ENCODE results near the gene C16orf74. TPM values are rescaled to one million over a fixed set of nuclear protein-coding genes. Genes with fewer than 3 reads are reported as not detected.

Gene C16orf74
- total RNA-seq, 3 donors from 2014 or later: 0.73 to 1.3 (median 1.0) TPM

DNA sequence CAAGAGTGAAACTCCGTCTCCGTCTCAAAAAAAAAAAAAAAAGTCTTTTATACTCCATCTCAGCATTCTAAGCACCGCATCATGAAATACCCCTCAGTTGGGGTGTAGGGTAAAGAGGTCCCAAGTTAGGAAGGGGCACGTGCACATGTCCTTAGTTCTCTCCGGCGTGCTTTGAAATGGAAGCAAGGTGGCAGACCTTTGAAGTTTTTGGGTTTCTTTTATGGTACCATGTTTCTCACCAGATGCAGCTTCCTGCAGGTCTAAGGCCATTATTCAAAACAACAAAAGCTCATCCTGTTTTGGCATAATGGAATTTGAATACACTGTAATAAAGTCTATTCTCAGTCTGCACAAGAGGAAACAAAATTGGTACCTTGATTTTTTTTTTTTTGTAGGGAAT is 38.9 kb upstream of the C16orf74 start:
- no peaks in the 10 kb centered on the region for H3K36me3 ChIP-seq (ENCODE audit: low read depth)
- ATAC-seq: no peak
- H3K9me3 ChIP-seq: no peaks in the 10 kb centered on the region
- intact Hi-C loops (cut with DNase I, micrococcal nuclease): no loop called here
- no peaks in the 10 kb centered on the region for H3K4me1 ChIP-seq (ENCODE audit: low read depth)
- TF ChIP-seq, protein P1, sequence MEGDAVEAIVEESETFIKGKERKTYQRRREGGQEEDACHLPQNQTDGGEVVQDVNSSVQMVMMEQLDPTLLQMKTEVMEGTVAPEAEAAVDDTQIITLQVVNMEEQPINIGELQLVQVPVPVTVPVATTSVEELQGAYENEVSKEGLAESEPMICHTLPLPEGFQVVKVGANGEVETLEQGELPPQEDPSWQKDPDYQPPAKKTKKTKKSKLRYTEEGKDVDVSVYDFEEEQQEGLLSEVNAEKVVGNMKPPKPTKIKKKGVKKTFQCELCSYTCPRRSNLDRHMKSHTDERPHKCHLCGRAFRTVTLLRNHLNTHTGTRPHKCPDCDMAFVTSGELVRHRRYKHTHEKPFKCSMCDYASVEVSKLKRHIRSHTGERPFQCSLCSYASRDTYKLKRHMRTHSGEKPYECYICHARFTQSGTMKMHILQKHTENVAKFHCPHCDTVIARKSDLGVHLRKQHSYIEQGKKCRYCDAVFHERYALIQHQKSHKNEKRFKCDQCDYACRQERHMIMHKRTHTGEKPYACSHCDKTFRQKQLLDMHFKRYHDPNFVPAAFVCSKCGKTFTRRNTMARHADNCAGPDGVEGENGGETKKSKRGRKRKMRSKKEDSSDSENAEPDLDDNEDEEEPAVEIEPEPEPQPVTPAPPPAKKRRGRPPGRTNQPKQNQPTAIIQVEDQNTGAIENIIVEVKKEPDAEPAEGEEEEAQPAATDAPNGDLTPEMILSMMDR (IDR thresholded peaks at IDR 0.05): no peak
- DNase-seq: no peak
- no peak overlapping the region for H3K4me3 ChIP-seq

DNA sequence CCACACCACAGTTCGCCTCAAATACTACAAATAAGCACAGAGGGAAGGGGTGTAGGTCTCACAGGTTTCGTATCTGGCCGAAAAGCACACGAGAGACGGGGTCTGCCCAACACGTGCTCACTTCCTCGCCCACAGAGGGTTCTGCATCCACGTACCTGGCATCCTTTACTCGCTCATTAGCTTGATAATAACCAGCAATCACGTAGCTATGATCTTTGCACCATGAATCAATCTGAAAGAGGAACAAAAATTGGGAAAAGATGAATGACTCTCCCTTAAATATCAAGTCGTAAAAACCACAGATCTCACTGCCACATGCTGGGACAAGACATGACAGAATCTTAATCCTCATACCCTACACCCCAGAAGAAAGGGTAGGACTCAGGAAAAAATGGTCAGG is 37.9 kb upstream of the C16orf74 start:
- DNase-seq (no peak), ATAC-seq (no peak)
- Histone ChIP-seq H3K9me3 (no peaks in the 10 kb centered on the region), H3K4me3 (no peak overlapping the region), H3K4me1 (ENCODE audit: low read depth) (no peaks in the 10 kb centered on the region), H3K36me3 (ENCODE audit: low read depth) (no peaks in the 10 kb centered on the region)
- TF ChIP-seq, protein P1 (IDR thresholded peaks at IDR 0.05): no peak
- intact Hi-C loops (cut with DNase I, micrococcal nuclease): no loop called here

DNA sequence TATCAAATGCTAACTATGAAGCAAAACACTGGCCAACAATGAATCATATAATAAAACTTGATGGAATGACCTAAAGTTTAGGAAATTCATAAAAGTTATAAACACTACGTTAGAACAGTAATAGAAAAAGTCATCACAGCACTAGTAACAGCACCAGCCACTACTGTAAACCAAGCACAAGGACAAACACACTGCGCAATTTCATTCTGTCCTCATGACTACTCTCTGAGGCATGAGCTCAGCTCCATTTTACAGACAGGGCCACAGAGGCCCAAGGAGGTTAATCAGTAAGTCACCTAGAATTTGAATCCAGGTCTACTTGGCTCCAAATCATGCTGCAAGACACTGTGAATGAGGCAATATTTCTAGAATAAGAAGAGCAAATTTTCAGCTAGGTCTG is 35.0 kb upstream of the C16orf74 start:
- Histone ChIP-seq H3K36me3 (ENCODE audit: low read depth) (no peaks in the 10 kb centered on the region), H3K9me3 (no peaks in the 10 kb centered on the region), H3K4me1 (ENCODE audit: low read depth) (peaks cover 2% of the 10 kb centered on the region), H3K4me3 (no peak overlapping the region)
- ATAC-seq: no peak
- TF ChIP-seq, protein P1 (IDR thresholded peaks at IDR 0.05): no peak
- intact Hi-C loops (cut with DNase I, micrococcal nuclease): no loop called here
- no peak for DNase-seq

- TF ChIP-seq, protein P1 (IDR thresholded peaks at IDR 0.05): no peak
- Histone ChIP-seq H3K4me3 (no peak overlapping the region), H3K36me3 (ENCODE audit: low read depth) (no peaks in the 10 kb centered on the region), H3K4me1 (ENCODE audit: low read depth) (peaks cover 2% of the 10 kb centered on the region), H3K9me3 (no peaks in the 10 kb centered on the region)
- intact Hi-C loops (cut with DNase I, micrococcal nuclease): no loop called here
- ATAC-seq (no peak), DNase-seq (no peak)
Measured at GRCh38 chr16:85784813-85785212, 33.9 kb upstream of the C16orf74 start.

DNA sequence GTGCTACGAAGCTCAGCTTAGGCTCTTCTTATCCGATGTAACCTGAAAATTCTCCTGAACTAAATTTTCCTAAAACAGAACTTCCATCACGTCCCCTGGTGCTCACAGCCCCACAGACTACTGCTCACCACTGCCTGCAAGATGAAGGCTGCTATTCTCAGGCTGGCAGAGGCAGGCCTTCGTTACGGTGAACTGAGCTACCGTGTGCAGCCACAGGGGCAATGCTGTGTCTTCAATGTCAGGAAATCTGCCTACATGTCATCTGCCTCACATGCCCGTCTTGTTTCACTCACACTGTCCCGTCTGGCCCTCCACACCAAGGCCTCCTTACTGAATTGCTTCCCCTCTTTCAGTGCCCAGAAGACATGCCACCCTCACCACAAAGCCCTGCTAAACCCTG is 32.5 kb upstream of the C16orf74 start:
- H3K9me3 ChIP-seq: no peaks in the 10 kb centered on the region
- TF ChIP-seq, protein P1 (IDR thresholded peaks at IDR 0.05): no peak
- peaks cover 2% of the 10 kb centered on the region for H3K4me1 ChIP-seq (ENCODE audit: low read depth)
- H3K4me3 ChIP-seq: no peak overlapping the region
- intact Hi-C loops (cut with DNase I, micrococcal nuclease): no loop called here
- DNase-seq: no peak
- no peaks in the 10 kb centered on the region for H3K36me3 ChIP-seq (ENCODE audit: low read depth)
- ATAC-seq: no peak

DNA sequence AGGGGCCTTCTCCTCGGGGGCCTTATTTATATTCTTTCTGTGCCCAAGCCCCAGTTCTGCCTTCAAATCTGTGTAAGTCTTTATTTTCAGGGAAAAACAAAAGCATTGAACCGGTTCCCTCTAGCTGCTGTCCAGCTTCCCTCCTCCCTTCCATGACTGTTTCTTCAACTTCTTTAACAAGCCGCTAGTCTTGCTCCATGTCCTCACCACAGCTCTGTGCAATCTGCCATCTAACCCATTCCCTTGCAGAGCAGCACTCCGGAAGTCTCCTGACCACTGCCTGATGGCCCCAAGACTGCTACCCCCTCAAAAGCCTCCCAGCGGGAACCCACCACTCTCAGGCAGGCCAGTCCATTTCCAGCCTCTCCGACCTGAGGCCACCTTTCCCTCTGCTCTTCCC is 31.6 kb upstream of the C16orf74 start:
- H3K36me3 ChIP-seq (ENCODE audit: low read depth): no peaks in the 10 kb centered on the region
- no peak for ATAC-seq
- intact Hi-C loops (cut with DNase I, micrococcal nuclease): no loop called here

More for the DNA sequence above, 31.6 kb upstream of the C16orf74 start:
- Histone ChIP-seq H3K4me3 (no peak overlapping the region), H3K9me3 (no peaks in the 10 kb centered on the region), H3K4me1 (ENCODE audit: low read depth) (peaks cover 2% of the 10 kb centered on the region)
- TF ChIP-seq, protein P1 (IDR thresholded peaks at IDR 0.05): no peak
- DNase-seq: no peak
